ENCODE measurements around the gene ANKMY1. TPM values are rescaled to one million over a fixed set of nuclear protein-coding genes. Genes with fewer than 3 reads are reported as not detected.
A peak's percentile ranks its signal among the peaks of the same experiment; 100 is the strongest.

The ANKMY1 gene
- total RNA-seq, 1 experiment from 2014 or later: 28.3 TPM

GRCh38 chr2:240574386-240575100, 16.8 kb upstream of the ANKMY1 start:
- ATAC-seq (no peak), DNase-seq (ENCODE audit: low read depth, low spot score) (no peak)
- Histone ChIP-seq H3K9me2 (ENCODE audit: insufficient read depth) (no peaks in the 10 kb centered on the region), H3K9me3 (ENCODE audit: control insufficient read depth in 1 of 2, insufficient read depth in 1 of 2, low read depth in 1 of 2, low read length in 2 of 2) (no peaks in the 10 kb centered on the region), H3K36me3 (ENCODE audit: control insufficient read depth in 1 of 2, insufficient read depth in 2 of 2, low read length in 2 of 2) (no peaks in the 10 kb centered on the region), H3K27me3 (ENCODE audit: insufficient read depth, low read length) (no peaks in the 10 kb centered on the region), H3K4me3 (replicated peaks in 1 of 2; ENCODE audit: low read depth in 1 of 2, low read length in 2 of 2) (no peak overlapping the region), H3K9ac (ENCODE audit: low read length) (no peak overlapping the region), H3K4me2 (ENCODE audit: low read length) (no peak overlapping the region), H2AFZ (ENCODE audit: low read depth, low read length, poor library complexity, severe bottlenecking) (no peak overlapping the region), H4K20me1 (ENCODE audit: insufficient read depth) (no peaks in the 10 kb centered on the region), H3K27ac (ENCODE audit: low read depth, low read length) (no peak overlapping the region), H3K79me2 (ENCODE audit: insufficient read depth, low read length) (peaks cover 29% of the 10 kb centered on the region; the same call in 1 of the 2 replicates), H3K4me1 (ENCODE audit: control insufficient read depth in 1 of 2, insufficient read depth in 2 of 2, low read length in 2 of 2) (peaks cover 18 to 25% of the 10 kb centered on the region in 2 experiments)
- TF ChIP-seq POLR2AphosphoS5 (IDR thresholded peaks at IDR 0.05; ENCODE audit: low read depth, low read length): 0 out of 2 replicates have a peak, but pooled peaks have one; percentile 12
- TF ChIP-seq ZFX (IDR thresholded peaks at IDR 0.05): no peak
- TF ChIP-seq EGR1 (IDR thresholded peaks at IDR 0.05; ENCODE audit: low read depth): no peak
- no peak for TF ChIP-seq MAX (IDR thresholded peaks at IDR 0.05)
- no peak for TF ChIP-seq YY1 (IDR thresholded peaks at IDR 0.05; ENCODE audit: extremely low read depth, insufficient replicate concordance, low read depth, low read length)
- TF ChIP-seq SIN3A (IDR thresholded peaks at IDR 0.05; ENCODE audit: low read depth): no peak
- no peak for TF ChIP-seq TCF7L2 (IDR thresholded peaks at IDR 0.05; ENCODE audit: borderline replicate concordance, extremely low read depth, insufficient read depth, insufficient read length)
- POLR2A ChIA-PET: no interaction called here
- CTCF ChIA-PET: no interaction called here
- intact Hi-C loops (cut with micrococcal nuclease): no loop called here
- BruUV-seq (replicated peaks): no TSS peak
- RAD21 ChIA-PET (ENCODE audit: low non-redundant PET in 1 of 2, low total read pairs in 2 of 2, uncharacterized antibody in 2 of 2, unreplicated experiment in 2 of 2): no interaction called here

GRCh38 chr2:240573516-240574385, 16.0 kb upstream of the ANKMY1 start:
- ChIA-PET CTCF (no interaction called here), RAD21 (ENCODE audit: low non-redundant PET in 1 of 2, low total read pairs in 2 of 2, uncharacterized antibody in 2 of 2, unreplicated experiment in 2 of 2) (no interaction called here), POLR2A (no interaction called here)
- Histone ChIP-seq H3K4me2 (ENCODE audit: low read length) (no peak overlapping the region), H3K4me3 (replicated peaks in 1 of 2; ENCODE audit: low read depth in 1 of 2, low read length in 2 of 2) (no peak overlapping the region), H3K27me3 (ENCODE audit: insufficient read depth, low read length) (no peaks in the 10 kb centered on the region), H3K36me3 (ENCODE audit: control insufficient read depth in 1 of 2, insufficient read depth in 2 of 2, low read length in 2 of 2) (no peaks in the 10 kb centered on the region), H2AFZ (ENCODE audit: low read depth, low read length, poor library complexity, severe bottlenecking) (no peak overlapping the region), H4K20me1 (ENCODE audit: insufficient read depth) (no peaks in the 10 kb centered on the region), H3K79me2 (ENCODE audit: insufficient read depth, low read length) (peaks cover 29% of the 10 kb centered on the region; the same call in 1 of the 2 replicates), H3K9ac (ENCODE audit: low read length) (no peak overlapping the region), H3K9me3 (ENCODE audit: control insufficient read depth in 1 of 2, insufficient read depth in 1 of 2, low read depth in 1 of 2, low read length in 2 of 2) (no peaks in the 10 kb centered on the region), H3K27ac (ENCODE audit: low read depth, low read length) (no peak overlapping the region), H3K9me2 (ENCODE audit: insufficient read depth) (no peaks in the 10 kb centered on the region), H3K4me1 (ENCODE audit: control insufficient read depth in 1 of 2, insufficient read depth in 2 of 2, low read length in 2 of 2) (peaks cover 14 to 24% of the 10 kb centered on the region in 2 experiments)
- TF ChIP-seq REST (IDR thresholded peaks at IDR 0.05; ENCODE audit: low read depth) (no peak), RAD21 (IDR thresholded peaks at IDR 0.05; ENCODE audit: low read depth) (no peak)
- DNase-seq (ENCODE audit: low read depth, low spot score) (no peak), ATAC-seq (no peak)
- no TSS peak for BruUV-seq (replicated peaks)
- intact Hi-C loops (cut with micrococcal nuclease): no loop called here

Data from HCT116 (cell line).